Mononuclear cell (primary cell): ENCODE measurements around the gene CASP8. TPM values are rescaled to one million over a fixed set of nuclear protein-coding genes. Genes with fewer than 3 reads are reported as not detected.
"Not testable (repeated sequence)": the region's sequence is repeated elsewhere in the genome, so short reads cannot be mapped to it uniquely, and the experiment has no call there.

Source experiments
- H3K27me3 ChIP-seq: 2 replicates; pipeline ENCODE4 v1.6.0; 2011; ENCODE audit warnings: low read length, control low read depth; ENCODE audit not compliant: insufficient read depth
- H3K4me1 ChIP-seq: 2 replicates; pipeline ENCODE4 v1.5.1; 2011; ENCODE audit warnings: mild to moderate bottlenecking, low read length, control low read depth; ENCODE audit not compliant: insufficient read depth
- H3K4me3 ChIP-seq: 2 replicates; pipeline ENCODE4 v1.5.1; 2011; ENCODE audit warnings: mild to moderate bottlenecking, low read length, moderate library complexity
- H3K9me3 ChIP-seq: 2 replicates; pipeline ENCODE4 v1.5.1; 2011; ENCODE audit warnings: low read depth, mild to moderate bottlenecking, control low read depth, low read length
- total RNA-seq: library from RNA; depleted of rRNA; stranded (reverse); fragments of >200 nt; gene quantifications from one replicate; pipeline ENCODE4 v1.2.3, GENCODE V29; 2012

The CASP8 gene
- total RNA-seq, 1 donor, result 129 TPM

GRCh38 chr2:201234663-201235135 is 25.6 kb upstream of the CASP8 start:
- Histone ChIP-seq H3K27me3 (no peaks in the 10 kb centered on the region), H3K4me1 (peaks cover 66% of the 10 kb centered on the region), H3K4me3 (peak overlapping the region; percentile 67), H3K9me3 (no peaks in the 10 kb centered on the region)

GRCh38 chr2:201235860-201236811 is 24.2 kb upstream of the CASP8 start:
- Histone ChIP-seq H3K27me3 (no peaks in the 10 kb centered on the region), H3K4me1 (peaks cover 79% of the 10 kb centered on the region), H3K4me3 (no peak overlapping the region), H3K9me3 (no peaks in the 10 kb centered on the region)

- Histone ChIP-seq H3K9me3 (no peaks in the 10 kb centered on the region), H3K4me3 (no peak overlapping the region), H3K27me3 (no peaks in the 10 kb centered on the region), H3K4me1 (peaks cover 76% of the 10 kb centered on the region)
These were observed 22.7 kb upstream of the CASP8 start for GRCh38 chr2:201237486-201238123.

- H3K4me1 ChIP-seq, result peaks cover 65% of the 10 kb centered on the region
These were observed 21.0 kb upstream of the CASP8 start for GRCh38 chr2:201239167-201239935.

GRCh38 chr2:201242571-201243277 is 17.6 kb upstream of the CASP8 start:
- Histone ChIP-seq H3K27me3 (no peaks in the 10 kb centered on the region), H3K4me1 (peaks cover 72% of the 10 kb centered on the region), H3K4me3 (no peak overlapping the region), H3K9me3 (no peaks in the 10 kb centered on the region)

More at GRCh38 chr2:201239167-201239935, 21.0 kb upstream of the CASP8 start:
- not testable (repeated sequence) for H3K4me3 ChIP-seq, H3K9me3 ChIP-seq, H3K27me3 ChIP-seq

- H3K4me3 ChIP-seq, result no peak overlapping the region
- H3K27me3 ChIP-seq, result no peaks in the 10 kb centered on the region
- H3K4me1 ChIP-seq, result peaks cover 54% of the 10 kb centered on the region
- H3K9me3 ChIP-seq, result no peaks in the 10 kb centered on the region
These were observed 15.5 kb upstream of the CASP8 start for GRCh38 chr2:201244829-201245228.

GRCh38 chr2:201246280-201246679 is 14.1 kb upstream of the CASP8 start:
- no peaks in the 10 kb centered on the region for H3K9me3 ChIP-seq
- no peaks in the 10 kb centered on the region for H3K27me3 ChIP-seq
- peaks cover 47% of the 10 kb centered on the region for H3K4me1 ChIP-seq
- no peak overlapping the region for H3K4me3 ChIP-seq

GRCh38 chr2:201248288-201248844 is 12.0 kb upstream of the CASP8 start:
- H3K9me3 ChIP-seq, result no peaks in the 10 kb centered on the region
- peaks cover 55% of the 10 kb centered on the region for H3K4me1 ChIP-seq
- H3K4me3 ChIP-seq, result no peak overlapping the region
- no peaks in the 10 kb centered on the region for H3K27me3 ChIP-seq

- H3K4me1 ChIP-seq, result peaks cover 63% of the 10 kb centered on the region
- no peaks in the 10 kb centered on the region for H3K9me3 ChIP-seq
- no peaks in the 10 kb centered on the region for H3K27me3 ChIP-seq
- H3K4me3 ChIP-seq, result no peak overlapping the region
These were observed 10.4 kb upstream of the CASP8 start for GRCh38 chr2:201249889-201250288.

GRCh38 chr2:201250741-201251140 is 9.6 kb upstream of the CASP8 start:
- no peaks in the 10 kb centered on the region for H3K9me3 ChIP-seq
- H3K4me3 ChIP-seq, result no peak overlapping the region
- H3K27me3 ChIP-seq, result no peaks in the 10 kb centered on the region
- peaks cover 63% of the 10 kb centered on the region for H3K4me1 ChIP-seq

GRCh38 chr2:201254081-201254730 is 6.1 kb upstream of the CASP8 start:
- Histone ChIP-seq H3K27me3 (no peaks in the 10 kb centered on the region), H3K4me3 (no peak overlapping the region), H3K9me3 (no peaks in the 10 kb centered on the region), H3K4me1 (peaks cover 76% of the 10 kb centered on the region)

GRCh38 chr2:201255408-201256033 is 4.8 kb upstream of the CASP8 start:
- Histone ChIP-seq H3K4me3 (no peak overlapping the region), H3K4me1 (peaks cover 83% of the 10 kb centered on the region), H3K27me3 (no peaks in the 10 kb centered on the region), H3K9me3 (no peaks in the 10 kb centered on the region)

- H3K4me3 ChIP-seq, result no peak overlapping the region
- H3K27me3 ChIP-seq, result no peaks in the 10 kb centered on the region
- H3K9me3 ChIP-seq, result no peaks in the 10 kb centered on the region
- H3K4me1 ChIP-seq, result peaks cover 83% of the 10 kb centered on the region
These were observed 4.3 kb upstream of the CASP8 start for GRCh38 chr2:201256082-201256481.
